ENCODE measurements around the gene MYCBPAP.

- TF ChIP-seq CTCF (IDR thresholded peaks at IDR 0.05) (no peak), POLR2A (IDR thresholded peaks at IDR 0.05) (no peak)
Observed at GRCh38 chr17:50554201-50554600, 46.0 kb downstream of the MYCBPAP start.
